ENCODE results near the gene WWC2. TPM values are rescaled to one million over a fixed set of nuclear protein-coding genes. Genes with fewer than 3 reads are reported as not detected.

The WWC2 gene
- total RNA-seq = 28.6 TPM

DNA sequence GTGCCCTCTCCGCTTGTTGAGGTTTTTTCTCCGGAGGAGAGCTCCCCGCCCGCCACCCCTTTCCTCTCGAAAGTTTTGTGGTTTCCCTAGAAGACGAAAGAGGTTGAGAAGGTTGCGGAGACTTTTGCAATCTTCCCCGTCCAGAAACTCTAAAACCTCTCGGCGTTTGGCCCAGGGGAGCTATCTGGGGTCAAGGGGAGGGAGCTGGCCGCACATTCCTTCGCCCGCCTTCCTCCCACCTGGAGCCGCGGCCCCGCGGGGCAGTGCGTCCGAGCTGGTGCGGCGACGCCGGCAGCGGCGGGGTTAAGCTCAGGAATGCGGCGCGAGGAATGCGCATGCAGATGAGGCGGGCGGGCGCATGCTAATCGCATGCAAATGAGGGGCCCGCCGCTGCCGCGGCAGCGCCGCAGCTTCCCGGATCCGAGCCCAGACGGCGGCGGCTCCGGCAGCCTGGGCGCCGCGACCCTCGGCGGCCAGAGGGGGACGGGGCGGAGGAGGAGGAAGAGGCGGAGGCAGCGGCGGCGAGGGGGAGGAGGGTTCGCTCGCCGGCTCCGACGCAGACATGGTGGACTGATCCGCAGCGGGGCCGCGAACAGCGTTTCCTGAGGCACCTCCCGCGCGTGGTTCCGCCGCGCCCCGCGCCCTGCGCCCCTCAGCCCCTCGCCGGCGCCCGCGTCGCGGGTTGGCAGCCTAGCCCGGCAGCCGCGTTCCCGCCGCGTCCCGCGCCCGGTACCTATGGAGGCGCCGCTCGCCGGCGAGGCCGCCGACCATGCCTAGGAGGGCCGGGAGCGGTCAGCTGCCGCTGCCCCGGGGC is at the start of gene WWC2:
Gene WWC2 (plus strand): TSS at position 535 of the 814 bp plus-strand sequence. CDS start 235 bp downstream, at position 770.
- DNase-seq = peak; percentile 95

DNA sequence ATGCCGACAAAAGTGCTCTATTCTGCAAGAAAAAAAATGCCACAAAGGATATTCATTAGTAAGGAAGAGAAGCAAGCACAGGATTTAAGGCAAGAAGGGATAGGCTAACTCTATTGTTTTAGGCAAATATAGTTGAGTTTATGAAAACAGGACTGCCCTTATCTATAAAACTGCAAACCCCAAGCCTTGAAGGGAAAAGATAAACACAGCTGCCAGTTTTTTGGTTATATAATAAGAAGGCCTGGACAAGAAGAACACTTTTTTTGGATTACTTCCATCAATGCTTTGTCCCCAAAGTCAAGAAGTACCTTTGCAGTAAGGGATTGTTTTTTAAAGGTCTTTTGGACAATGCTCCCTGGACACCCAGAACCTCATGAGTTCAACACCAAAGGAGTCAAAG is 45.4 kb upstream of the WWC2 start:
- DNase-seq = no peak

GRCh38 chr4:183057255-183057654 is 41.8 kb upstream of the WWC2 start:
- no peak for DNase-seq

DNA sequence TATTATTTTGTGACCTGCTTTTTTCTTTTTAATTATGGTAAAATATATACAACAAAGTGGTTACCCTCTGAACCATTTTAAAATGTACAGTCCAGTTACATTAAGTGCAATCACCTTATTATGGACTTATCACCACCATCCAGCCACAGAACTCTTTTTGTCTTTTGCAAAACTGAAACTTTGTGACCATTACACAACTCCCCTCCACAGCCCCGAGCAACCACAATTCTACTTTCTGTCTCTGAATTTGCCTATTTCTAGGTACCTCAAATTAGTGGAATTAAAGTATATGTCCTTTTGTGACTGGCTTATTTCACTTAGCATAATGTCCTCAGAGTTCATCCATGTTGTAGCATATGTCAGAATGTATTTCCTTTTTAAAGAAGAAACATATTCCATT is 39.3 kb upstream of the WWC2 start:
- DNase-seq = no peak

DNA sequence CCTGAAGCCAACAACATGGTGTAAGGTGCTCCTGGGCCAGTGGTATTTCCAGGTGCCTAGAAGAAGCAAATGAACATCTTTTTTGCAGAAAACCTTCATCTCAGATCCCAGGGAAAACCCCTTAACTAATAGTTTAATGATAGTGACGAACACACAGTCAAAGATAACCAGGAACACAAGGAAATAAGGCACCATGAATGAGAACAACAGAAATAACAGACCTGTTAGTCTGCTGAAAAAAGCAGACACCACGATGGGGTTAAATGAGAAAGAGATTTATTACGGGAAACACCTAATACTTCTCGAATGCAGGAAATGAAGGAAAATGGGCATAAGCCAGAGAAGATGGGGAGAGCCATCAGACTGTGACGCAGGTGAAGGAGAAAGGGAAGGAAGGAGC is 30.6 kb upstream of the WWC2 start:
- no peak for DNase-seq

DNA sequence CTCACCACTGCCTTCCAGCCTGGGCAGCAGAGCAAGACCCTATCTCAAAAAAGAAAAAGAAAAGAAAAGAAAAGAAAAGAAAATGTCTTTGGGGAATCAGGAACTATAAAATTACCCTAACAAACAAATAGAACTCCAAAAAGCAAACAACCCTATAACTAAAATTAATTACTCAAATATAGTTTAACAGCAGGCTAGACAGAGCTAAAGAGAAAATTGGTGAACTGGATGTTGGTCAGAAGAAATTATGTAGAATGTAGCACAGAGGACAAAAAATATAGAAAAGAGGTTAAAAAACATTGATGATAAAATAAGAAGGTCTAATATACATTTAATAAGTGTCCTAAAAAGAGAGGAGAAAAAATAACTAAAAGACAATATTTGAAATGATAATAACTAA is 27.8 kb upstream of the WWC2 start:
- no peak for DNase-seq

DNA sequence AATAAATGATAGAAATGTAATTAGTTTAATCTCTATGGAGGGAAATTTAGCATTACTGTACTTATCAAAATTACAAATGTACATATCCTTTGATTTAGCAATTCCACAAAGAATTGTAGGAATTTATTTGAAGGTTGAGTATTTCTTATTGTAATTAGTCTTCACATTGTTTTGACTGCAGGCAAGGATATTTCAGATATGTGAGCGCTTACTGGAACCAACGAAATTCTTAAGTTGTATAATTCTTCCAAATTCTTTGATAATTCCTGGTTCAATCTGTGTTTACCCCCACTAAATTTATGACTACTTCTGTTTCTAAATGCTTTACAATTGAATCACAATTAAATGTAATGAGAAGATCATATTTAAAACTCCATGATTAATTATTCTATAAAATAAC is 26.9 kb upstream of the WWC2 start:
- no peak for DNase-seq

DNA sequence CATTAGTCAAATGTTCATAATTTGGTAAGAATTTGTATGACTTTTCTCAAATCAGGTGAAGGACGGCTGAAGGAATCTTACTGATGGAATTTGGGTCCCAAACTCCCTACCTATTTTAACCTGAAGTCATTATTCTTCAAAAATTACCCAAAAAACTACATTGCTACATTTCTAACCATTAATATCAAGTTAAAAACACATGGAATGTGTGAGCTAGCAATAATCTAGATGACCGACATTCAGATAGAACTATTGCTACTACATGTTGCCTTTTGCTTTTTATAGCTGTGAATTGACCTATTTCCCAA is 25.3 kb upstream of the WWC2 start:
- no peak for DNase-seq

DNA sequence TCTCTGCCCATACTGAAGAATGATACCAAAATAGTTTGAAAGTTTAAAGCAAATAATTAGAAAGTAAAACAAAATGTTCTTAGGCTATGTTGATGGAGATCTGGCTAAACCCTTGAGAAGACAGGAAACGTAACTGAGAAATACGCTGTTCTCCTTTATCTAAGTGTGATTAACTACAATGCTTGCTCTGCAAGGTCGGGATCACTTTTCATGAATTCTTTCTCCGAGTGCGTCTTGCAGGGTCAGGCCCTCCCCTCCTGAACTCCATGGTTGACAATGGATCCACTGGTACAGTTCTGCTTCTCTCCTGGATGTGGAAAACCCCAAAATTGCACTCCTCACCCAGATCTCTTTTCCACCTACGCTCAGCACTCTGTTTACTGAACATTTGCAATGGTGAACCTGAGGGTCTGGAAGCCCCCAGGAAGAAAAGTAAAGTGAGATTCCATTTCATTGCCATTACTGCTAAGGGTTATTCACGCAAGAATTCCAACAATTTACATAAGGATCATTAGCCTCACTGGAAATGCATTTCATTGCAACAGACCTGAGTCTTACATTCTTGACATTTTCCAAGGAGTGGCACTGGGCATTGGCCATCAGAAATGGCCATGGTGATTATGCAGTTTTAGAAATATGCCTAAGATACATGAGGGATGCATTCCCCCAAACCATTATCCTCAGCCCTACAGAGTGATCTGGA is 24.6 kb upstream of the WWC2 start:
- DNase-seq = no peak

GRCh38 chr4:183078634-183079033 is 20.4 kb upstream of the WWC2 start:
- DNase-seq = no peak

DNA sequence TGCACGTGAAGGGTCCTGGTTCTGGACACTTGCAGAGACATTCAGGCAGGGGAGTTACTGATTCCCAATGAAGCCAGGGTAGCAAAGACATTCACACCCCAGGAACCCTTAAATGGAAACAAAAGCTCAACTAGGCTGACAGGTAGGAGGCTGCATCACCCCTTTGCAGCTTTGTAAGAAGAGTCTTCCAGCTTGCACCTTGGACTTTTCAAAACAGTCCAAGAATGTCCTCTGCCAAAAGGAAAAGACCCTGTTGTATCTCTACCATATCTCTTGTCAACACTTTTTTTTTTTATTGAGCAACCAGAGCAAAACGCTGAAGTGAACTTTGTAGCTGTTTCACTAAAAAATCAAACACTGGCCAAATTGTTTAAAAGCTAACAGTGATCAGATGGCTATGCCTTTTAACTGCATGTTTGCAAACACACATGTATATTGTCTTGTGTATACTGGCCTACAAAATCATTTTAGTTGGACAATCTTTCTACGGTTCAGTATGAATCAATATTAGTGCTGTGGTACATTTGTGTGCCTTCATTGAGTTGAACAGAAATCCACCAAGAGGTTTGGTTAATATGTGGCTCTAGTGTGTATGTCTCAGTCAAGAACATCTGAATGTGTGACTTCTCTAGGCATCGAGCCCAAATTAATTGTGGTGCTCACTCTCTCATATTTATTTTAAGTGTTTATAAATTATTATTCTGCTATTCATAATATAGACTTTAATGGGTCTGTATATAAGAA is 18.5 kb upstream of the WWC2 start:
- no peak for DNase-seq

- no peak for DNase-seq
These were observed 18.0 kb upstream of the WWC2 start for GRCh38 chr4:183081116-183081469.

- no peak for DNase-seq
These were observed 17.0 kb upstream of the WWC2 start for GRCh38 chr4:183082053-183082452.

- no peak for DNase-seq
These were observed 4.5 kb upstream of the WWC2 start for GRCh38 chr4:183094393-183095198.

DNA sequence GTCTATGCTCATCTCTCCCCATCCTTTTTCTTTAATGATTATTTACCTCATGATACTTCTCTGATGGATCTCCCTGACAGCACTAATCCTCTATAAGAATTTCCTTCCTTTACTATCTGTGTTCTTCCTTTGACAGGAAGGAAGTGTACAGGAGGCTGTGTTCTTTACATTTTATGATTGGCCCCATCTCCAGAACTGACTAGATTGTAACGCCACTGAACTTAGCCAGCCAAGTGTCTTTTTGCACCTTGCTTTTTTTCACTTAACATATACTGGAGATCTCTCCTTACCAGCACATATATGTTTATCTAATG is 3.9 kb upstream of the WWC2 start:
- DNase-seq = no peak

DNA sequence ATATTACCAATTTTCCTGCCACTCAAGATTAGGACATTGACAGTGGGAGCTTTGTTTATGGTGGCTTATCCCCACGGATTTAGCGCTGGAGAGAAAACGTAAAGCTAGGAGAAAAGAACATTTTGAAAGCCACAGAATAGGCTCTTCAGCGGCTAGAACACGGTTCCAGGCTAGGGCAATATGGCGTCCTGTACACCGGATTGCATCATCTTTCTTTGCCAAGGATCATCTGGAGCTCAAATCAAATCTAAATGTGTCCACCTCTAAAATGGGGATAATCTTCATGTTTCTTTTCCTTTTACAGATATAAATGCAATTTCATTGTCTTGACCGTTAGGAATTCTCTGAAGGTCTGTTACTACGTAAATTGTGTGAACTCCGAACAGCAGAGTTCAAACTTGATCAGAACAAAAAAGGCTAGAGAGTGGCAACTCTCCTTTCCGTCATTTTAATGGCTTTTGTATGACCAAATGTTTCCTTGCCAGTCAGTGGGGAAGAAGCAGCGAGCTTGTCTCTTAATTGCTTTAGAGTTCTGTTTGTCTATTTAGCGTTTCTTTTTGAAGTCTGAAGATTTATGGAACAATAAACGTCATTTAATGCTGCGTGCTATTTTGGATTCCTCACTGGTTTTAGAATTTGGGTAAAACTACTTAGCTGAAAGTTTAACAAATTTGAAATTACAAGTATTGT is 2.6 kb upstream of the WWC2 start:
- DNase-seq = no peak

DNA sequence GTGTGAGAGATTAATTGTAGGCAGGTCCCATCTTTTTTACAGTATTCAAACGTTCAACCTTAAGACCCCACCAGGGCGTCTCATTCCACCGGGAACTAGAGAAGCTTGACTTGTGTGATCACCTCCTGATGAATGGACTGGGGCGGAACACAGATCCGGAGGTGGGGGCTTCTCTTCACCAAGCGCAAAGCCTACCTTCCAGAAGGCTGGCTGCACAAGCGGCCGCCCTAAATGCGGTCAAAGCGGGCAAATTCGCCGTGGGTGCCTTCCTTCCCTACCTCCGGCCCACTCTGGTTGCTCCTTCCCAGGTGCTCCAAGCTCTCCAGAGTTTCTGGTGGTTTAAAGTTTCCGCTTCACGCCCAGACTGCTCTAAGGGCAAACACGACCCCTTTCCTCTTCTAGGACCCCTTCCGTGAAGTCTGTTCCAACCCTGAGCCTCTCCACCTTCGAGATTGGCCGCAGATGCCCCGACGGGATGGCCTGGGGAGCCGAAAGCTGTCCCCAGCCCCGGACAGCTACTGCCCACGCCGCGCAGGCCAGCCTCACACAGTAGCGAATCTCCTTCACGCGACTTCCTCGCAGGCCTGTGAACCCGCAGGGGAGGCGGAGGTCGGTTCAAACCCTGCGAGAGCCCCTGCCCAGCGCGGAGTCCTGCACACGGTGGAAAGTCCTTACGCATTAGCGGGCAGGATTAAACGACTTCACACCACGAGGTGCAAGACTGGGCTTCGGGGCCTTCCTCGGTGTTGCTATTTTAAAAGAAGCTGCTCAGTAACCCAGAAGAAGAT is 1.6 kb upstream of the WWC2 start:
- DNase-seq = peak; percentile 53

DNA sequence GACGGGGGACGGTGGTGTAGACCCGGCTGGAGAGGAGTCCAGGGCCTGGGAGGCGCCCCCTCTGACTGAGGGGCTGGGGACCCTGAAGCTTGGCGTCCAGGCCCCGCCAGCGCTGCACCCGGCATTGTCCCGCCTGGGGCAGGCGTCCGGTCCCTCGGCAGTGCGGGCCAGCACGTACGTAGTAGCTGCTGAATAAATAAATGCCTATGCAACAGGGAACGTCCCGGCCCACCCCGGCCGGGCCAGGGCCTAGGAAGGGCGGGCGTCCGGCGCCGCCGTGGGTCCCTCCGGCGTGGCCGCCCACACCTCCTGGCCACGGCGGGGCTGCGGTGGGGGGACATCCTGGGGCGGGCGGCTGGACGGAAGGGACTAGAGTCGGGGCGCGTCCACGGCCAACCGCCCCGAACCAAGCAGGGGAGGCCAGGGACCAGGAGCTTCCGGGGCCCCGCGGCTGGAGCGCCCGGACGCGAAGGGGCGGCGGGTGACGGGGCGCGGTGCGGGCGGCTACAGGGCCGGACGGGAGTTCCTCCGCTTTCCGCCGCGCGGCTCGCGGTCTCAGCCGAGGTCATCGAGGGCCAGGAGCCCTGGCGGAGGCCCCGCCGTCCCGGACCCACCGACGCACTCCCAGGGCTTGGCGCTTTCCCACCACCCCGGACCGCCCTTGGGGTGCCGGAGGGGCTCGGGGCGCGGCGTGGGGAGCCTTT is 886 bp upstream of the WWC2 start:
- DNase-seq = peak; percentile 62

GRCh38 chr4:183099537-183100297 is 660 bp downstream of the WWC2 start:
- DNase-seq = peak; percentile 53

- DNase-seq = no peak
These were observed 1.2 kb downstream of the WWC2 start for GRCh38 chr4:183100298-183100599.

Measured in tongue (tissue), 2 donors.